ENCODE results near the gene EWSR1. TPM values are rescaled to one million over a fixed set of nuclear protein-coding genes. Genes with fewer than 3 reads are reported as not detected.

EWSR1 gene
- total and polyA plus RNA-seq, 7 donors, result 78.5 to 230 (median 152) TPM

DNA sequence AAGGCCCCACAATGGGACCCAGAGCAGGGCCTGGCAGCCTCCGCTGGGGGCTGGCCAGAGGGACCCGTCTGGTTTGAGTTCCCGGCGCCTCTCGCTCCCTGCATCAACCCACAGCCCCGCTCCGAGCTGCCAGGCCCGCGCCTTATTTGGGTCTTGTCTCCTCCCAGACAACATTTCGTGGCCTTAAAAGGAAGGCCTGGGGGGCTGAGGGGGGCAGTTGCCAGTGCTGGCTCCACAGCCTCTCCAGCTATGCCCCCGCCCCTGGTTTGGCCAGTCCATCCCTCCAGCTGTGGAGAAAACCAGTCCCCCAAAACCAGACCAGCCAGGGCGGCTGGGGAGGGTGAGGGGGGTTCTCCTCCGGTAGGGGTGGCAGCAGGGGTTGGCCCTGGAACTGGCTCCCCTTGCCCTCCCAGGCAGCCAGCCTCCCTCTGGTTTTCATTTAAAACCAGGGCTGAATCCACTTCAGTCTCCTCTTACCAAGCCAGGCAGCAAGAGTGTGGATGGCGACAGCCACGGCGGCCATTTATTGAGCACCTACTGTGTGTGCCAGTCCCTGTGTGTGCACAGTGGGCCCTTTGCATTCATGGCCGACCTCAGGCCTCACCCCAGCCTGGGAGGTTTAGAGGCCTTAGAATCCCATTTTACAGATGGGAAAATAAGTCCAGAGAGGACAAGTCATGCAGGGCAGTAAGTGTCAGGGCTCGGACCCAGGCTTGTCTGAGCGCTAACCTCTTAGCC lies 43.8 kb upstream of the EWSR1 start:
- intact Hi-C loops (cut with DNase I), result no loop called here
- 44 to 65% (median 46%) methylated on average over 18 to 19 of the region's 19 CpGs for WGBS, 3 donors
- peak in 1 of 2 donors; percentile 55 for DNase-seq
- TF ChIP-seq, protein P1, sequence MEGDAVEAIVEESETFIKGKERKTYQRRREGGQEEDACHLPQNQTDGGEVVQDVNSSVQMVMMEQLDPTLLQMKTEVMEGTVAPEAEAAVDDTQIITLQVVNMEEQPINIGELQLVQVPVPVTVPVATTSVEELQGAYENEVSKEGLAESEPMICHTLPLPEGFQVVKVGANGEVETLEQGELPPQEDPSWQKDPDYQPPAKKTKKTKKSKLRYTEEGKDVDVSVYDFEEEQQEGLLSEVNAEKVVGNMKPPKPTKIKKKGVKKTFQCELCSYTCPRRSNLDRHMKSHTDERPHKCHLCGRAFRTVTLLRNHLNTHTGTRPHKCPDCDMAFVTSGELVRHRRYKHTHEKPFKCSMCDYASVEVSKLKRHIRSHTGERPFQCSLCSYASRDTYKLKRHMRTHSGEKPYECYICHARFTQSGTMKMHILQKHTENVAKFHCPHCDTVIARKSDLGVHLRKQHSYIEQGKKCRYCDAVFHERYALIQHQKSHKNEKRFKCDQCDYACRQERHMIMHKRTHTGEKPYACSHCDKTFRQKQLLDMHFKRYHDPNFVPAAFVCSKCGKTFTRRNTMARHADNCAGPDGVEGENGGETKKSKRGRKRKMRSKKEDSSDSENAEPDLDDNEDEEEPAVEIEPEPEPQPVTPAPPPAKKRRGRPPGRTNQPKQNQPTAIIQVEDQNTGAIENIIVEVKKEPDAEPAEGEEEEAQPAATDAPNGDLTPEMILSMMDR (IDR thresholded peaks at IDR 0.05), result no peak
- Histone ChIP-seq H3K4me1 (no peaks in the 10 kb centered on the region), H3K4me3 (no peak overlapping the region), H3K36me3 (ENCODE audit: insufficient read depth in 1 of 2, low read depth in 1 of 2) (no peaks in the 10 kb centered on the region), H3K9me3 (no peaks in the 10 kb centered on the region), H3K27me3 (ENCODE audit: insufficient read depth in 3 of 3, low read length in 2 of 3) (peaks cover 0 to 7% (median 0%) of the 10 kb centered on the region in 3 donors), H3K27ac (no peak overlapping the region)
- ATAC-seq, result peak in 2 of 4 donors; percentile 16 to 23

DNA sequence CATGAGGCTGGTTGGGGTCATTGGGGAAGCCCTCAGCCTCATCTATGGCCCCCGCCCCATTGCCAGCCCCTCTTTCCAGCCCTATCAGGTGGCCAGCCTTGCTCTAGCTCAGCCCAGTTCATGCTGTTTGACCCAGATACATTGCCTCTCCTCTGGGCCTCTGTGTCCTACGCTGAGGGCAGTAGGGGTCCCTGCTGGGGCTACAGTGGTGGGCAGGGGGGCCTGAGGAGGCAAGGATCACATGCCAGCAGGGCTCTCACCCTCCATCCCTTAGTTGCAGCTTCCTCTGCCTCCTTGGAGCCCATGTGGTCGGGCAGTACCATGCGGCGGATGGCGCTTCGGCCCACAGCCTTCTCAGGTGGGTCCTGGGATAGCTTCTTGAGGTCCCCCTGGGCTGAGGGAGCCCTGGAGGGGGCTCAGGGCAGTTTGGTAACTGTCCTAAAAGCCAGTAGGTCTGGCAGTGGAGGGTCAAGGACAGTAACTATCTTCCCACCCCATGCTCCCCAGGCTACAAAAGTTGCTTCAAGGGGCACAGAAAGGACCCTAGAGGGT lies 43.1 kb upstream of the EWSR1 start:
- intact Hi-C loops (cut with DNase I), result no loop called here
- no peak overlapping the region for H3K27ac ChIP-seq

DNA sequence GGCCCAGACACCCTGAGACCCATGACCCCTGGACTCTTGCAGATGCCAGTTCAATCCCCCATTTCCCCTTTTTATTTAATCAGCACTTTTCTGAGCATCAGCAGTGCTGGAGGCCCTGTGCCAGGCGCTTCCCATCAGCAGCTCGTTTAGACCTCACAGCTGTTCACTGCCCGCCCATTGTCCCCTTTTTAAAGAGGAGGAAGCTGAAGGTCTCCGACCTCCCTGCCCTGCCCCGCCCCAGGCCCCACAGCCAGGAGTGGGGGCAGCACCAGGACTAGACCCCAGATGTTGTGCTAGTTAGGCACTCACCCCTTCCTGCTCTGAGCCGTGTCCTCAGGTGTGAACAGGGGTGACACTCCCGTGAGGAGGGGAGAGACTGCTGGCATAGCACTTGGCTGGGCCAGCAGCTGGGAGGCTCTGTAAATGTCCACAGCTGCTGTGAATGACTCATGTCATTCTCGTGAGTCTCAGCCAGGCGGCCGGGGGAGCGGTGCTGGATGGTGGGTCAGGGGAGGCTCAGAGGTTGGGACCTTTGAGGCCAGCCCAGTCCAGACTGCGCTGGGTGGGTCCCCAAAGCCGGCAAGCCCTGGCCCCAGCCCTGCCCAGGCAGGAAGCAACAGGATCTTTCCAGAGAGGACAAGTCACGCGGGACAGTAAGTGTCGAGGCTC lies 42.5 kb upstream of the EWSR1 start:
- H3K9me3 ChIP-seq, result no peaks in the 10 kb centered on the region
- WGBS, 3 donors, result 20 to 33% (median 25%) methylated on average over 16 of the region's 16 CpGs
- H3K27me3 ChIP-seq (ENCODE audit: insufficient read depth in 3 of 3, low read length in 2 of 3), result peaks cover 0 to 7% (median 0%) of the 10 kb centered on the region in 3 donors
- no peak overlapping the region for H3K4me3 ChIP-seq
- no peak overlapping the region for H3K27ac ChIP-seq
- H3K4me1 ChIP-seq, result no peaks in the 10 kb centered on the region
- DNase-seq (peak; percentile 72 to 85), ATAC-seq (peak; percentile 76 to 84 (median 80))
- TF ChIP-seq, protein P1 (IDR thresholded peaks at IDR 0.05), result no peak
- no peaks in the 10 kb centered on the region for H3K36me3 ChIP-seq (ENCODE audit: insufficient read depth in 1 of 2, low read depth in 1 of 2)
- intact Hi-C loops (cut with DNase I), result no loop called here

More for the DNA sequence above, 43.1 kb upstream of the EWSR1 start:
- DNase-seq, result peak in 1 of 2 donors; percentile 29
- H3K36me3 ChIP-seq (ENCODE audit: insufficient read depth in 1 of 2, low read depth in 1 of 2), result no peaks in the 10 kb centered on the region
- no peaks in the 10 kb centered on the region for H3K4me1 ChIP-seq
- H3K27me3 ChIP-seq (ENCODE audit: insufficient read depth in 3 of 3, low read length in 2 of 3), result peaks cover 0 to 7% (median 0%) of the 10 kb centered on the region in 3 donors
- TF ChIP-seq, protein P1 (IDR thresholded peaks at IDR 0.05), result no peak
- no peaks in the 10 kb centered on the region for H3K9me3 ChIP-seq
- WGBS, 3 donors, result 66 to 83% (median 70%) methylated on average over 7 of the region's 7 CpGs
- H3K4me3 ChIP-seq, result no peak overlapping the region
- ATAC-seq, result peak in 2 of 4 donors; percentile 4 to 9

DNA sequence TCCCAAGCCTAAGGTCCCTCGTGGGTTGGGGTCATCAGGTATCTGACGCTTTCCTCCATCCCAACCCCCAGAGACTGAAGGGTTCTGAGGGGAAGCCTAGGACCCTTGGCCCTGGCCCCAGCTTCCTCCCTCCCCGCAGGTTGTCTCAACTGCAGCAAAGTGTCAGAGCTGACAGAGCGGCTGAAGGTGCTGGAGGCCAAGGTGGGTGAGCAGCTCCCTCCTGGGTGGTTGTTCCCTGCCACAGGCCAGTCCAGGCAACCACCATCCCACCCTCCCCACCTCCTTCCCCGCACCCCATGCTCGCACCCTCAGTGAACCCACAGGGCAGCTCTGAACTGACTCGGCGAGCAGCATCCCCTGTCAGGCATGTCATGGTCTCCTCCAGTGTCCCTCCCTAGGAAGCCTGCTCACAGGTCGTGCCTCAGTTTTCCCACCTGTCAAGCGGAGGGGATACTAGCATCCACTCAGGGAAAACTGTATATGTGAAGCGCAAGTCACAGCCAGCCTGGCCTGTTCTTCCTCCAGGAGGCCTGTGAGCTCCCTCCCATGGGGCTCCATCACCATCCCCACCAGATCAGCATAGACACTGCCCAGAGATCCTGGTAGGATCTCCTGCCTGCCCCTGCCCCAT lies 41.6 kb upstream of the EWSR1 start:
- H3K4me3 ChIP-seq, result no peak overlapping the region
- 81 to 89% (median 87%) methylated on average over 11 of the region's 11 CpGs for WGBS, 3 donors
- H3K36me3 ChIP-seq (ENCODE audit: insufficient read depth in 1 of 2, low read depth in 1 of 2), result no peaks in the 10 kb centered on the region
- intact Hi-C loops (cut with DNase I), result no loop called here
- H3K4me1 ChIP-seq, result no peaks in the 10 kb centered on the region
- H3K9me3 ChIP-seq, result no peaks in the 10 kb centered on the region
- TF ChIP-seq, protein P1 (IDR thresholded peaks at IDR 0.05), result no peak
- H3K27me3 ChIP-seq (ENCODE audit: insufficient read depth in 3 of 3, low read length in 2 of 3), result peaks cover 0 to 7% (median 0%) of the 10 kb centered on the region in 3 donors
- DNase-seq, result no peak
- peak in 1 of 4 donors; percentile 16 for ATAC-seq
- H3K27ac ChIP-seq, result no peak overlapping the region

Measured in psoas muscle (tissue), 8 donors.